PC-3 (cell line): ENCODE data around the gene BIRC6.
"Not testable (repeated sequence)": the region's sequence is repeated elsewhere in the genome, so short reads cannot be mapped to it uniquely, and the experiment has no call there.

ENCODE experiments used
- EZH2 ChIP-seq: fragments of 300-600 bp; sonication (generic); IDR thresholded peaks from one replicate; pipeline ENCODE4 v1.6.1; 2017; ENCODE audit warnings: antibody characterized with exemption, mild to moderate bottlenecking, low read length; ENCODE audit not compliant: unreplicated experiment
- EZH2phosphoT487 ChIP-seq: fragments of 300-600 bp; sonication (generic); IDR thresholded peaks from 2 replicates; pipeline ENCODE4 v1.6.1; 2018; ENCODE audit warnings: mild to moderate bottlenecking, antibody characterized with exemption, low read length, borderline replicate concordance
- TF ChIP-seq, protein P1 (sequence below): fragments of 300-600 bp; sonication (generic); conservative IDR thresholded peaks from 2 replicates; pipeline ENCODE4 v1.5.1; 2017; ENCODE audit warnings: antibody characterized with exemption, low read depth, mild to moderate bottlenecking, low read length

GRCh38 chr2:32362997-32363396, 6.2 kb downstream of the BIRC6 start:
- TF ChIP-seq, protein P1, sequence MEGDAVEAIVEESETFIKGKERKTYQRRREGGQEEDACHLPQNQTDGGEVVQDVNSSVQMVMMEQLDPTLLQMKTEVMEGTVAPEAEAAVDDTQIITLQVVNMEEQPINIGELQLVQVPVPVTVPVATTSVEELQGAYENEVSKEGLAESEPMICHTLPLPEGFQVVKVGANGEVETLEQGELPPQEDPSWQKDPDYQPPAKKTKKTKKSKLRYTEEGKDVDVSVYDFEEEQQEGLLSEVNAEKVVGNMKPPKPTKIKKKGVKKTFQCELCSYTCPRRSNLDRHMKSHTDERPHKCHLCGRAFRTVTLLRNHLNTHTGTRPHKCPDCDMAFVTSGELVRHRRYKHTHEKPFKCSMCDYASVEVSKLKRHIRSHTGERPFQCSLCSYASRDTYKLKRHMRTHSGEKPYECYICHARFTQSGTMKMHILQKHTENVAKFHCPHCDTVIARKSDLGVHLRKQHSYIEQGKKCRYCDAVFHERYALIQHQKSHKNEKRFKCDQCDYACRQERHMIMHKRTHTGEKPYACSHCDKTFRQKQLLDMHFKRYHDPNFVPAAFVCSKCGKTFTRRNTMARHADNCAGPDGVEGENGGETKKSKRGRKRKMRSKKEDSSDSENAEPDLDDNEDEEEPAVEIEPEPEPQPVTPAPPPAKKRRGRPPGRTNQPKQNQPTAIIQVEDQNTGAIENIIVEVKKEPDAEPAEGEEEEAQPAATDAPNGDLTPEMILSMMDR = not testable (repeated sequence)
- TF ChIP-seq EZH2phosphoT487, EZH2: not testable (repeated sequence)
